ENCODE measurements around the gene ADGRL1.

- TF ChIP-seq SMC3 (IDR thresholded peaks at IDR 0.05; ENCODE audit: low read depth, low read length), result no peak
- no peak for TF ChIP-seq CTCF (IDR thresholded peaks at IDR 0.05)
- TF ChIP-seq EZH2phosphoT487 (IDR thresholded peaks at IDR 0.05; ENCODE audit: borderline replicate concordance, low read depth), result no peak
- no peak for TF ChIP-seq JUND (IDR thresholded peaks at IDR 0.05)
- TF ChIP-seq POLR2AphosphoS5 (IDR thresholded peaks at IDR 0.05; ENCODE audit: low read depth, low read length), result no peak
- no peak for TF ChIP-seq MEF2A (IDR thresholded peaks at IDR 0.05; ENCODE audit: borderline replicate concordance, low read depth)
- no peak for TF ChIP-seq RCOR1 (IDR thresholded peaks at IDR 0.05; ENCODE audit: low read length)
- TF ChIP-seq USF1 (IDR thresholded peaks at IDR 0.05; ENCODE audit: borderline replicate concordance, low read depth), result no peak
- TF ChIP-seq CHD2 (IDR thresholded peaks at IDR 0.05; ENCODE audit: low read length, partially characterized antibody), result no peak
- TF ChIP-seq RFX5 (IDR thresholded peaks at IDR 0.05; ENCODE audit: low read length), result no peak
- no peak for TF ChIP-seq EP300 (IDR thresholded peaks at IDR 0.05; ENCODE audit: borderline replicate concordance in 1 of 2, low read depth in 1 of 2, low read length in 1 of 2)
- no peak for TF ChIP-seq YY1 (IDR thresholded peaks at IDR 0.05; ENCODE audit: low read depth)
Observed at GRCh38 chr19:14118165-14119051, 87.6 kb downstream of the ADGRL1 start.
